ENCODE results near the gene FHIP1A. TPM values are rescaled to one million over a fixed set of nuclear protein-coding genes. Genes with fewer than 3 reads are reported as not detected.

The FHIP1A gene
- 10 to 100 TPM in 2 of 3 donors, under 1 TPM in 1; 0.32 to 50.2 (median 22.3) TPM for total RNA-seq

DNA sequence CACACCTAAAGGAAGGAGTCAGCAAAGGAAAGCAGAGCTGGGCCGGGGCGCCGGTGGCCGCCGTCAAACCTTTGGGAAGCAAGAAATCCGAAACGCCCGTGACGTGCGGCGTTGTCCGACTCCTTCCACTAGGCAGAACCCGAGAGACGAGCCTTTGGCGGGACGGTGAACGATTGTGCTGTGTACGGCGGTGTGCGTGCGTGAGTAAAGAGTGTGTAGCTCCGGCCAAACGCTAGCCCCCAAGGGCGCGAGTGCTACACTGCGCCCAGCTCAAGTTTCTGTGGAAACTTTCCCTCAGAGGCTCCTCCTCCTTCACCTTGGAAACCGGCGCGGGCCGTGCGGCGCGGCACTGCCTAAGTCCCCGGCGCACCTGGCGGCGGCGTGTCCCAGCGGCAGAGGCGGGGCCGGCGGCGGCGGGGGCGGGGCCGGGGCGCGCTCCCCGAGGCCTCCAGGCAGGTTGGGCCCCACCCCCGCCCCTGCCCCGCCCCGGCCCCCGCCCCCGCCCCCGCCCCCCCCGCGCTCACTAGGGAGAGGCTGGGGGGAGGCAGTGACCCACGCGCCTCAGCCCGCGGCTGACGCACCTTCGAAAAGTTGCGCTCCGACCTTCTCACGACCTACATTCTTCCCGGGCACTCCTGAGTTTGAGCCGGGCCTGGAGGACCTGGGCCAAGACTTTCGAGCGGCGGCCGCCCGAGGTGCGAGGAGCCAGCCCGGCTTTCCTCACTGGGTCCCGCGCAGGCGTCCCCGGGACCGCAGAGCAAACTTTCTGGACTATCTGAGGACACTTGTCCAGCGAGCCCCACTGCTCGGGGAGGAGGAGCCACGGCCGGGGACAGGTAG lies at the start of gene FHIP1A:
FHIP1A (plus strand) TSS at position 547 of the 840 bp plus-strand sequence. CDS start 157,084 bp downstream, outside the sequence.
- DNase-seq (ENCODE audit: low spot score in 2 of 2), result peak; percentile 88 to 92
- TF ChIP-seq, protein P1, sequence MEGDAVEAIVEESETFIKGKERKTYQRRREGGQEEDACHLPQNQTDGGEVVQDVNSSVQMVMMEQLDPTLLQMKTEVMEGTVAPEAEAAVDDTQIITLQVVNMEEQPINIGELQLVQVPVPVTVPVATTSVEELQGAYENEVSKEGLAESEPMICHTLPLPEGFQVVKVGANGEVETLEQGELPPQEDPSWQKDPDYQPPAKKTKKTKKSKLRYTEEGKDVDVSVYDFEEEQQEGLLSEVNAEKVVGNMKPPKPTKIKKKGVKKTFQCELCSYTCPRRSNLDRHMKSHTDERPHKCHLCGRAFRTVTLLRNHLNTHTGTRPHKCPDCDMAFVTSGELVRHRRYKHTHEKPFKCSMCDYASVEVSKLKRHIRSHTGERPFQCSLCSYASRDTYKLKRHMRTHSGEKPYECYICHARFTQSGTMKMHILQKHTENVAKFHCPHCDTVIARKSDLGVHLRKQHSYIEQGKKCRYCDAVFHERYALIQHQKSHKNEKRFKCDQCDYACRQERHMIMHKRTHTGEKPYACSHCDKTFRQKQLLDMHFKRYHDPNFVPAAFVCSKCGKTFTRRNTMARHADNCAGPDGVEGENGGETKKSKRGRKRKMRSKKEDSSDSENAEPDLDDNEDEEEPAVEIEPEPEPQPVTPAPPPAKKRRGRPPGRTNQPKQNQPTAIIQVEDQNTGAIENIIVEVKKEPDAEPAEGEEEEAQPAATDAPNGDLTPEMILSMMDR (IDR thresholded peaks at IDR 0.05), result peak in 1 of 3 donors; percentile 11
- peak in 2 of 3 donors; percentile 18 to 88 for TF ChIP-seq POLR2AphosphoS5 (IDR thresholded peaks at IDR 0.05)
- TF ChIP-seq POLR2A (IDR thresholded peaks at IDR 0.05), result peak; percentile 24
- peak within 1 kb of the TSS; percentile 53 to 67 (median 64) for H3K4me3 ChIP-seq

DNA sequence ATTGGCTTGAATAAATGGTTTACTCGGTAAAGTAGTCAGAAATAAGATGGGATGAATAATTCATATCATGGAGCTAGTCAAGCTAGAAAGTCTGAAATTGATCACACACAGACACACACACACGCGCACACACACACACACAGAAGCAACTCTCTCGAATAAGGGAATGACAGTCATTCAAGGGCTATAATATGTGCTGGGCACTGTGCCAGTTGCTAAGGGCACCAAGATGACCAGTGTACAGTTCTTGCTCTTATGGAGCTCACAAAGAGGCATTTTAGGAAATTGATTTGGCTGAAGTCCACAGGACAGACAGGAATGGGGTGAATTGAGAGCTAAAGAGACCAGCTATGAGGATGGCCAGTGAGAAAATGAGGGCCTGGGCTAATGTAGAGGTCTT lies 49.4 kb upstream of the FHIP1A start:
- intact Hi-C loops (cut with DNase I; ENCODE audit: low total_unique reads), result loop anchor here (5.0 kb wide), 1 partner anchor 237 kb away; no protein-coding TSS in a partner anchor
- Histone ChIP-seq H3K4me1 (no peaks in the 10 kb centered on the region), H3K4me3 (no peak overlapping the region), H3K27me3 (no peaks in the 10 kb centered on the region), H3K36me3 (no peaks in the 10 kb centered on the region), H3K27ac (no peak overlapping the region), H3K9me3 (no peaks in the 10 kb centered on the region)
- no peak for DNase-seq (ENCODE audit: low spot score in 2 of 2)
- TF ChIP-seq POLR2A (IDR thresholded peaks at IDR 0.05) (no peak), POLR2AphosphoS5 (IDR thresholded peaks at IDR 0.05) (no peak)

More for the DNA sequence above, at the start of gene FHIP1A:
- H3K36me3 ChIP-seq, result no peaks in the 10 kb centered on the region
- peaks cover 0 to 10% of the 10 kb centered on the region in 2 donors for H3K4me1 ChIP-seq
- peak within 1 kb of the TSS; percentile 93 to 96 for H3K27ac ChIP-seq
- H3K27me3 ChIP-seq, result no peaks in the 10 kb centered on the region
- intact Hi-C loops (cut with DNase I; ENCODE audit: low total_unique reads), result no loop called here
- H3K9me3 ChIP-seq, result no peaks in the 10 kb centered on the region

DNA sequence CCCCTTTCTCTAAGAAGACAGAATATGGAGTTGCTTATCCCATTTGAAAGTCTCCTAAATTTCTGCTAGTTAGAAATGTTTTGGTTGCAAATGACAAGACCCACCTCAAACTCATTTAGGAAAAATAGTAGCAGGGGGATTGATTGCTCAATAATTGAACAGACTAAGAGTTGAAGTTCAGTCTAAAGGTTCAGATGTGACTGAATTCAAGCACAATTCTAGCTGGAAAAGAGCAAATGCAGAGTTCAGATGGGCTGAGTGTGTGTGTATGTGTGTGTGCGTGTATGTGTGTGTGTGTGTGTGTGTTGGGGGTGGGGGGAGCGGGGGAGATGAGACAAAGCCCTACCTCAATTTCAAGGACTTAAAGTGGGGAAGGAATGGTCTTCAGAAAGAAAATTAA lies 47.9 kb upstream of the FHIP1A start:
- no peak for DNase-seq (ENCODE audit: low spot score in 2 of 2)
- Histone ChIP-seq H3K36me3 (no peaks in the 10 kb centered on the region), H3K4me1 (no peaks in the 10 kb centered on the region), H3K27me3 (no peaks in the 10 kb centered on the region), H3K4me3 (no peak overlapping the region), H3K9me3 (no peaks in the 10 kb centered on the region), H3K27ac (no peak overlapping the region)
- intact Hi-C loops (cut with DNase I; ENCODE audit: low total_unique reads), result no loop called here
- TF ChIP-seq, protein P1 (IDR thresholded peaks at IDR 0.05), result no peak
- no peak for TF ChIP-seq POLR2A (IDR thresholded peaks at IDR 0.05)
- no peak for TF ChIP-seq POLR2AphosphoS5 (IDR thresholded peaks at IDR 0.05)

DNA sequence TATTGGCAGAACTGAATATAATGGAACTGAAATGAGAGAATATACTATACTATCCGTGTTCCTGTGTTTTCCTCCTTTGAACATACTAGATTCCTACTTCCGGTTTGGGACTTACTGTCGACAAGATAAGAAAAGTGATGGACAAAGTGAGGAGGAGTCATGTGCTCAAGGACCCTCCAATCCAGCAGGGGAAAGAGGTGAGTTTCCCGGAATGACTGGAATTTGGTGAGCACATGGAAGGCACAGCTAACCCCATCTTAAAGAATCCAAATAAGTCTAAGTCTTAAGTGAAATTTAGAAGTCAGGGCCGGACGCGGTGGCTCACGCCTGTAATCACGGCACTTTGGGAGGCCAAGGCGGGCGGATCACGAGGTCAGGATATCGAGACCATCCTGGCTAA lies 47.0 kb upstream of the FHIP1A start:
- no peak overlapping the region for H3K27ac ChIP-seq
- H3K4me1 ChIP-seq, result no peaks in the 10 kb centered on the region
- no peak overlapping the region for H3K4me3 ChIP-seq
- H3K9me3 ChIP-seq, result no peaks in the 10 kb centered on the region
- intact Hi-C loops (cut with DNase I; ENCODE audit: low total_unique reads), result no loop called here
- no peaks in the 10 kb centered on the region for H3K27me3 ChIP-seq
- no peak for TF ChIP-seq POLR2AphosphoS5 (IDR thresholded peaks at IDR 0.05)
- no peaks in the 10 kb centered on the region for H3K36me3 ChIP-seq
- no peak for DNase-seq (ENCODE audit: low spot score in 2 of 2)

DNA sequence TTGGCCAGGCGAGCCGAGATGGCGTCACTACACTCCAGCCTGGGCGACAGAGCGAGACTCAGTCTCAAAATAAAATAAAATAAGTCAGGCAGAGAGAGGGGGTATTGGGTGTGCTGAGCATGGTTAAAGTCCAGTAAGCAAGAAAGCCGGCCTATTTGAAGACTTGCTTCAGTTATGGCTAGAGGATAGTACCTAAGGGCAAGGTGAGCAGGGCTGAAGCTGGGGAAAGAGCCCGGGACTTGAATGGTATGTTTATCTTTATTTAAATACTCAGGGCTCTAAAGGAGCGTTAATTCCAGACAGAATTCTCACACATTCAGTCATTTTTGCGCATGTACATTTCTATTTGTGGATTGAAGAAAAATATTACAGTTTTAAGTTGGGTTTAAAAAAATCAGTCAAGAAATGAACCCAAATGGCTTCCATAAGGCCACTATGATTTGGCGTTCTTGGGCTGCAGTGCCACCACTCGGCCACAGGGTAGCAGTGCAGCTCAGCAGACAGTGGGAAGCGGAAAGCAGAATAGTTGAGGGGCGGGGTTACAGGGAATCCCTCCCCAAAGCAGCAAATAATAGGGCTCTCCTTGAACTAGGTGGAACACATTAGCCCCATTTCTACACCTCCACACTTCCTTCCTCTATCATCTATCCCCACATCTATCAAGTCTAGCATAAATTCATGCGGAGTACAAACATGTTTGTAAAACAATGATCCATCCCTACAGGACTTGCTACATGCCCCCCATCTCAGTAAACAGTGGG lies 46.4 kb upstream of the FHIP1A start:
- DNase-seq (ENCODE audit: low spot score in 2 of 2), result peak; percentile 76 to 82
- H3K4me1 ChIP-seq, result no peaks in the 10 kb centered on the region
- peak in 1 of 3 donors; percentile 56 for TF ChIP-seq POLR2AphosphoS5 (IDR thresholded peaks at IDR 0.05)
- TF ChIP-seq, protein P1 (IDR thresholded peaks at IDR 0.05), result peak; percentile 78 to 97 (median 93)
- TF ChIP-seq POLR2A (IDR thresholded peaks at IDR 0.05), result no peak
- no peak overlapping the region for H3K27ac ChIP-seq
- H3K27me3 ChIP-seq, result no peaks in the 10 kb centered on the region
- H3K36me3 ChIP-seq, result no peaks in the 10 kb centered on the region
- peak overlapping the region in 1 of 3 donors; percentile 11 for H3K4me3 ChIP-seq
- intact Hi-C loops (cut with DNase I; ENCODE audit: low total_unique reads), result no loop called here
- H3K9me3 ChIP-seq, result no peaks in the 10 kb centered on the region
